ENCODE results near the gene EGLN3.

Gene EGLN3

GRCh38 chr14:33897382-33897781 lies 53.5 kb downstream of the EGLN3 start:
- no peaks in the 10 kb centered on the region for H3K4me1 ChIP-seq
- no peak overlapping the region for H3K4me2 ChIP-seq (ENCODE audit: low read length)
- no peaks in the 10 kb centered on the region for H3K79me2 ChIP-seq
- no peak overlapping the region for H2AFZ ChIP-seq
- H3K4me3 ChIP-seq (ENCODE audit: low read depth, low read length), result no peak overlapping the region
- no peaks in the 10 kb centered on the region for H3K36me3 ChIP-seq (ENCODE audit: control insufficient read depth, insufficient read depth, low read length)
- H3K9ac ChIP-seq, result no peak overlapping the region
- H3K9me3 ChIP-seq (ENCODE audit: control insufficient read depth, low read length), result no peaks in the 10 kb centered on the region
- no peak for TF ChIP-seq CTCF (IDR thresholded peaks at IDR 0.05)
- no peaks in the 10 kb centered on the region for H3K27me3 ChIP-seq (ENCODE audit: control insufficient read depth, insufficient read depth, low read length)
- no peak overlapping the region for H3K27ac ChIP-seq

- H3K9me3 ChIP-seq (ENCODE audit: control insufficient read depth, low read length), result no peaks in the 10 kb centered on the region
- TF ChIP-seq CTCF (IDR thresholded peaks at IDR 0.05), result no peak
Measured at GRCh38 chr14:33894339-33894738, 56.5 kb downstream of the EGLN3 start.

GRCh38 chr14:33891700-33892099 lies 59.2 kb downstream of the EGLN3 start:
- Histone ChIP-seq H3K79me2 (no peaks in the 10 kb centered on the region), H3K36me3 (ENCODE audit: control insufficient read depth, insufficient read depth, low read length) (no peaks in the 10 kb centered on the region), H3K27me3 (ENCODE audit: control insufficient read depth, insufficient read depth, low read length) (no peaks in the 10 kb centered on the region), H3K4me3 (ENCODE audit: low read depth, low read length) (no peak overlapping the region), H3K4me1 (no peaks in the 10 kb centered on the region), H3K9ac (no peak overlapping the region), H3K9me3 (ENCODE audit: control insufficient read depth, low read length) (no peaks in the 10 kb centered on the region), H3K4me2 (ENCODE audit: low read length) (no peak overlapping the region), H3K27ac (no peak overlapping the region), H2AFZ (no peak overlapping the region)
- no peak for TF ChIP-seq CTCF (IDR thresholded peaks at IDR 0.05)

More at GRCh38 chr14:33894339-33894738, 56.5 kb downstream of the EGLN3 start:
- Histone ChIP-seq H3K9ac (no peak overlapping the region), H3K4me2 (ENCODE audit: low read length) (no peak overlapping the region), H3K79me2 (no peaks in the 10 kb centered on the region), H3K4me1 (no peaks in the 10 kb centered on the region), H3K4me3 (ENCODE audit: low read depth, low read length) (no peak overlapping the region), H3K27me3 (ENCODE audit: control insufficient read depth, insufficient read depth, low read length) (no peaks in the 10 kb centered on the region), H3K27ac (no peak overlapping the region), H2AFZ (no peak overlapping the region), H3K36me3 (ENCODE audit: control insufficient read depth, insufficient read depth, low read length) (no peaks in the 10 kb centered on the region)

GRCh38 chr14:33884916-33885315 lies 66.0 kb downstream of the EGLN3 start:
- Histone ChIP-seq H2AFZ (no peak overlapping the region), H3K27me3 (ENCODE audit: control insufficient read depth, insufficient read depth, low read length) (no peaks in the 10 kb centered on the region), H3K4me3 (ENCODE audit: low read depth, low read length) (no peak overlapping the region), H3K79me2 (no peaks in the 10 kb centered on the region), H3K36me3 (ENCODE audit: control insufficient read depth, insufficient read depth, low read length) (no peaks in the 10 kb centered on the region), H3K9ac (no peak overlapping the region), H3K27ac (no peak overlapping the region), H3K4me1 (no peaks in the 10 kb centered on the region), H3K4me2 (ENCODE audit: low read length) (no peak overlapping the region), H3K9me3 (ENCODE audit: control insufficient read depth, low read length) (no peaks in the 10 kb centered on the region)
- TF ChIP-seq CTCF (IDR thresholded peaks at IDR 0.05), result no peak

GRCh38 chr14:33880330-33880729 lies 70.5 kb downstream of the EGLN3 start:
- no peaks in the 10 kb centered on the region for H3K79me2 ChIP-seq
- H3K36me3 ChIP-seq (ENCODE audit: control insufficient read depth, insufficient read depth, low read length), result no peaks in the 10 kb centered on the region
- no peak overlapping the region for H3K4me3 ChIP-seq (ENCODE audit: low read depth, low read length)
- no peak overlapping the region for H3K27ac ChIP-seq
- no peaks in the 10 kb centered on the region for H3K4me1 ChIP-seq
- no peak for TF ChIP-seq CTCF (IDR thresholded peaks at IDR 0.05)
- H3K27me3 ChIP-seq (ENCODE audit: control insufficient read depth, insufficient read depth, low read length), result no peaks in the 10 kb centered on the region
- no peak overlapping the region for H3K4me2 ChIP-seq (ENCODE audit: low read length)
- H3K9ac ChIP-seq, result no peak overlapping the region
- no peaks in the 10 kb centered on the region for H3K9me3 ChIP-seq (ENCODE audit: control insufficient read depth, low read length)
- no peak overlapping the region for H2AFZ ChIP-seq
